ENCODE data around the gene SLC5A3.

The SLC5A3 gene

GRCh38 chr21:34072145-34073031 lies 990 bp upstream of the SLC5A3 start:
- no peak for DNase-seq

GRCh38 chr21:34073749-34074282 lies 438 bp downstream of the SLC5A3 start:
- no peak for DNase-seq

- no peak for DNase-seq
These were observed 1.1 kb downstream of the SLC5A3 start for GRCh38 chr21:34074283-34075090.

- no peak for DNase-seq
These were observed 1.7 kb downstream of the SLC5A3 start for GRCh38 chr21:34075091-34075425.

- DNase-seq, result no peak
These were observed 2.6 kb downstream of the SLC5A3 start for GRCh38 chr21:34075760-34076660.

GRCh38 chr21:34076835-34077234 lies 3.5 kb downstream of the SLC5A3 start:
- no peak for DNase-seq

- no peak for DNase-seq
These were observed 4.5 kb downstream of the SLC5A3 start for GRCh38 chr21:34077888-34078287.

GRCh38 chr21:34078915-34079314 lies 5.5 kb downstream of the SLC5A3 start:
- DNase-seq, result no peak

GRCh38 chr21:34080710-34081109 lies 7.3 kb downstream of the SLC5A3 start:
- no peak for DNase-seq

GRCh38 chr21:34082769-34083168 lies 9.4 kb downstream of the SLC5A3 start:
- no peak for DNase-seq

- no peak for DNase-seq
These were observed 10.0 kb downstream of the SLC5A3 start for GRCh38 chr21:34083357-34083756.

GRCh38 chr21:34085129-34085528 lies 11.8 kb downstream of the SLC5A3 start:
- DNase-seq, result no peak

- DNase-seq, result no peak
These were observed 13.5 kb downstream of the SLC5A3 start for GRCh38 chr21:34086887-34087306.

- no peak for DNase-seq
These were observed 15.4 kb downstream of the SLC5A3 start for GRCh38 chr21:34088752-34089151.

GRCh38 chr21:34091032-34091431 lies 17.7 kb downstream of the SLC5A3 start:
- no peak for DNase-seq

- no peak for DNase-seq
These were observed 18.2 kb downstream of the SLC5A3 start for GRCh38 chr21:34091607-34092006.

- DNase-seq, result no peak
These were observed 19.0 kb downstream of the SLC5A3 start for GRCh38 chr21:34092262-34092921.

- no peak for DNase-seq
These were observed 19.7 kb downstream of the SLC5A3 start for GRCh38 chr21:34093083-34093482.

GRCh38 chr21:34094949-34095348 lies 21.6 kb downstream of the SLC5A3 start:
- no peak for DNase-seq

- DNase-seq, result no peak
These were observed 24.1 kb downstream of the SLC5A3 start for GRCh38 chr21:34097442-34097841.

GRCh38 chr21:34100337-34100736 lies 27.0 kb downstream of the SLC5A3 start:
- no peak for DNase-seq

- no peak for DNase-seq
These were observed 27.4 kb downstream of the SLC5A3 start for GRCh38 chr21:34100790-34101189.

All from cerebellar nuclear complex (tissue), 1 donor.